HG02588 (cell line): Measurements from ENCODE around the gene ZC3H7A.
A peak's percentile ranks its signal among the peaks of the same experiment; 100 is the strongest.
"Not testable (repeated sequence)": the region's sequence is repeated elsewhere in the genome, so short reads cannot be mapped to it uniquely, and the experiment has no call there.

ENCODE experiments used
- ATAC-seq: cut with Tn5 transposase; IDR thresholded peaks from one replicate; pipeline ENCODE4 v1.9.1; 2021; ENCODE audit warnings: mild to moderate bottlenecking, moderate library complexity; ENCODE audit not compliant: unreplicated experiment

ZC3H7A gene

GRCh38 chr16:11800382-11800718, 3.3 kb upstream of the ZC3H7A start:
- ATAC-seq: no peak

GRCh38 chr16:11799509-11800381, 2.7 kb upstream of the ZC3H7A start:
- no peak for ATAC-seq

GRCh38 chr16:11799017-11799381, 1.9 kb upstream of the ZC3H7A start:
- no peak for ATAC-seq

- ATAC-seq: no peak
Measured at GRCh38 chr16:11797957-11798299, 870 bp upstream of the ZC3H7A start.

- peak; percentile 14 for ATAC-seq
Measured at GRCh38 chr16:11796227-11797165, 562 bp downstream of the ZC3H7A start.

GRCh38 chr16:11795887-11796226, 1.2 kb downstream of the ZC3H7A start:
- ATAC-seq: no peak

- no peak for ATAC-seq
Measured at GRCh38 chr16:11794996-11795886, 1.8 kb downstream of the ZC3H7A start.

- ATAC-seq: no peak
Measured at GRCh38 chr16:11794447-11794846, 2.6 kb downstream of the ZC3H7A start.

GRCh38 chr16:11793840-11794239, 3.2 kb downstream of the ZC3H7A start:
- ATAC-seq: no peak

GRCh38 chr16:11792410-11793241, 4.4 kb downstream of the ZC3H7A start:
- no peak for ATAC-seq

GRCh38 chr16:11791144-11791828, 5.8 kb downstream of the ZC3H7A start:
- ATAC-seq: no peak

- no peak for ATAC-seq
Measured at GRCh38 chr16:11788914-11789313, 8.1 kb downstream of the ZC3H7A start.

- ATAC-seq: not testable (repeated sequence)
Measured at GRCh38 chr16:11784980-11785599, 12.0 kb downstream of the ZC3H7A start.

- not testable (repeated sequence) for ATAC-seq
Measured at GRCh38 chr16:11784381-11784780, 12.7 kb downstream of the ZC3H7A start.

- ATAC-seq: no peak
Measured at GRCh38 chr16:11784038-11784369, 13.1 kb downstream of the ZC3H7A start.

- ATAC-seq: peak; percentile 50
Measured at GRCh38 chr16:11783319-11784037, 13.6 kb downstream of the ZC3H7A start.

GRCh38 chr16:11781773-11782172, 15.3 kb downstream of the ZC3H7A start:
- no peak for ATAC-seq

- no peak for ATAC-seq
Measured at GRCh38 chr16:11780991-11781680, 15.9 kb downstream of the ZC3H7A start.
